H1 (cell line): Measurements from ENCODE around the gene LAMTOR3.

Source experiments
- CEBPB ChIP-seq: IDR thresholded peaks from 2 replicates; pipeline ENCODE4 v1.6.1; 2012; ENCODE audit warnings: low read depth, low read length
- CHD2 ChIP-seq: IDR thresholded peaks from 2 replicates; pipeline ENCODE4 v1.6.1; 2012; ENCODE audit warnings: low read length, improper control_type of control experiment
- CREB1 ChIP-seq: IDR thresholded peaks from 2 replicates; pipeline ENCODE4 v1.6.1; 2012; ENCODE audit warnings: inconsistent platforms
- CTCF ChIP-seq, 3 experiments: IDR thresholded peaks; 1 replicate in 2 of 3; 2 replicates in 1 of 3; pipeline versions ENCODE4 v1.5.1 to v1.6.1; 2011; ENCODE audit warnings: low read length in 3 of 3, mild to moderate bottlenecking in 3 of 3, inconsistent platforms in 2 of 3, low read depth in 1 of 3, moderate library complexity in 1 of 3; ENCODE audit not compliant: insufficient read depth in 1 of 3; ENCODE audit errors: control extremely low read depth in 1 of 3
- EZH2 ChIP-seq: fragments of 200-600 bp; sonication (generic); IDR thresholded peaks from 2 replicates; pipeline ENCODE4 v1.7.1; 2012; ENCODE audit warnings: low read depth, mild to moderate bottlenecking, moderate library complexity, low read length, inconsistent platforms; ENCODE audit not compliant: severe bottlenecking
- HDAC6 ChIP-seq: IDR thresholded peaks from one replicate; pipeline ENCODE4 v1.7.1; 2012; ENCODE audit warnings: low read depth, mild to moderate bottlenecking, inconsistent platforms, low read length, moderate library complexity
- JUN ChIP-seq: IDR thresholded peaks from 2 replicates; pipeline ENCODE4 v1.6.1; 2011; ENCODE audit warnings: low read depth, mild to moderate bottlenecking, improper control_type of control experiment, low read length
- MAX ChIP-seq: IDR thresholded peaks from 2 replicates; pipeline ENCODE4 v1.6.1; 2012; ENCODE audit warnings: inconsistent platforms
- POLR2A ChIP-seq, 2 experiments: IDR thresholded peaks; 1 replicate in 1 of 2; 2 replicates in 1 of 2; pipeline ENCODE4 v1.6.1; 2011; ENCODE audit warnings: low read depth in 2 of 2, low read length in 2 of 2, mild to moderate bottlenecking in 2 of 2; ENCODE audit errors: control extremely low read depth in 1 of 2
- SRF ChIP-seq: IDR thresholded peaks from 2 replicates; pipeline ENCODE4 v1.6.1; 2011; ENCODE audit warnings: mild to moderate bottlenecking, low read depth, low read length, moderate library complexity
- TAF1 ChIP-seq: IDR thresholded peaks from 2 replicates; pipeline ENCODE4 v1.6.1; 2011; ENCODE audit warnings: mild to moderate bottlenecking, low read depth, low read length
- TEAD4 ChIP-seq: IDR thresholded peaks from 2 replicates; pipeline ENCODE4 v1.6.1; 2012; ENCODE audit warnings: low read depth, low read length, inconsistent platforms, mixed read lengths
- USF2 ChIP-seq: IDR thresholded peaks from 2 replicates; pipeline ENCODE4 v1.6.1; 2011; ENCODE audit warnings: low read length, improper control_type of control experiment
- YY1 ChIP-seq: IDR thresholded peaks from 2 replicates; pipeline ENCODE4 v1.6.1; 2011; ENCODE audit warnings: low read depth, mild to moderate bottlenecking, low read length

- no peak for TF ChIP-seq CTCF (IDR thresholded peaks at IDR 0.05; ENCODE audit: control extremely low read depth in 1 of 3, insufficient read depth in 1 of 3, low read depth in 1 of 3, low read length in 3 of 3)
- TF ChIP-seq HDAC6 = no peak
- no peak for TF ChIP-seq TAF1
- TF ChIP-seq POLR2A (IDR thresholded peaks at IDR 0.05; ENCODE audit: control extremely low read depth in 1 of 2, low read depth in 2 of 2, low read length in 2 of 2) = no peak
- TF ChIP-seq YY1 = no peak
- no peak for TF ChIP-seq CREB1
- TF ChIP-seq CHD2 = no peak
- TF ChIP-seq JUN = no peak
- no peak for TF ChIP-seq SRF
- TF ChIP-seq CEBPB = no peak
- TF ChIP-seq TEAD4 = no peak
- no peak for TF ChIP-seq EZH2
- TF ChIP-seq USF2 = no peak
- TF ChIP-seq MAX = no peak
These were observed 40.2 kb downstream of the LAMTOR3 start for GRCh38 chr4:99853999-99854398.
